ENCODE data around the gene CC2D1A.

CC2D1A gene

DNA sequence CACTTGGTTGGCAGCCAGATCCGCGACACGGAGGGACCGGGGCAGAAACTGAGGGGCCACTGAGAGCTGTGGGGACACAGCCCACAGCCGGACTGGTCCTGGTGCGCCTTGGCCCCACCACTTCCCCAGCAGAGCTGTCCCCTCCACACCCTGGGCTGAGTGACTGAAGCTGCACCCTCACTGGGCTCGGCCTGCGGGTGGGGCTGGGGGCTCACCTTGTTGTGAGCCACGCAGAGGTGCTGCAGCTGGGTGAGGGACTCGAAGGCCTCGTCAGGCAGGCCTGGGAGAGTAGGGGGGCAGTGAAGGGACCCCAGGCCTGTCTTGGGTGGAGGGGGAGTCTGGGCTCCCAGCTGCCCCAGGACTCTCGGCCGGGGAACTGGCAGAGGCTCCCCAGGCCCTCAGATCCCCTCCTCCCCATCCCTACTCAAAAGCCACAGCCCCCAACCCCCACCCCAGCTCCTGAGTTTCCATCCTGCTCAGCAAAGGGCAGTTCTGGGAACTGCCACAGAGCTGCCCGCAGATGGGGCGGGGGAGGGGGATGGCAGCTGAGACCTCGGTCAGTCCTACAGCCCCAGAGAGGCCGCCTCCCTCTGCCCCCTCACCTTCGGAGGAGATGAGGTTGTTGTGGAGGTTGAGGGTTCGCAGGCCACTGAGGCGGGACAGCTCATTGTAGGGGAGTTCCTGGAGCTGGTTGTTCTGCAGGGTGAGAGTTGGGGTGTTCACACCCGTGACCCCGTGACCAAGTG is 29.9 kb downstream of the CC2D1A start:
- DNase-seq (ENCODE audit: low read depth, low spot score), result peak; percentile 45

DNA sequence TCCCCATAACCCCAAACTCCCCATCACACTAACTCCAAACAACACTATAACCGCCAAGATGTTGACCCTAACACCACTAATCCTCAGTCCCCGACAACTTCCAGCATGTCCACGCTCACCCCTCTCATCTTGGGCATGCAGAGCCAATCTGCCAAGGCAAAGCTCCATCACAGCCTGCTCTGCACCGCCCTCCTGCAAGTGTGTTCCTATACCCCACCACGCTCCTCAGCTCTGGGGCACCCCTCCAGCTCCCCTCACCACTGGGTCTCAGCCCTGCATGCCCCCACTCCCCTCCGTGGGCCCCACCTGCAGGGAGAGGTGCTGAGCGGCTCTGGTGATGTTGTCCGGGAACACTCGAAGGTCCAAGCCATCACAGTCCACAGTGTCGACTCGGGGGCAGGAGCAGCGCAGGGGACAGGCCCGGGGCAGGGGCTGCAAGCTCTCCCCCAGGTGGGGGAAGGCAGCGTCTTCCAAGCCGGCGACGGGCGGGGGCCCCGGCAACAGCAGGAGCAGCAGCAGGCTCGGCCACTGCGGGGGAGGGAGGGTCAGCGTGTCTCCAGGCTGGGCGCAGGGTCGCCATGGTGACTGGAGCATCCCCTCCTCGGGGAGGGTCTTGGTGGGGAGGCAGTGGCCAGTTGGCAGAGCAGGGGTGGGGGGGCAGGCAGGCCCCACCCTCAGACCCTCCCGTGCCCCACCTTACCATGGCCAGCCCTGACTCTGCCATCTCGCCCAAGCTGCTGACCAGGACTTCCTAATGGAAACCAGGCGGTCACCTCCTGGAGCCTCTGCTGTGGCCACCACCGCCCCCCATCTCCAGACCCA is 31.7 kb downstream of the CC2D1A start:
- no peak for DNase-seq (ENCODE audit: low read depth, low spot score)

DNA sequence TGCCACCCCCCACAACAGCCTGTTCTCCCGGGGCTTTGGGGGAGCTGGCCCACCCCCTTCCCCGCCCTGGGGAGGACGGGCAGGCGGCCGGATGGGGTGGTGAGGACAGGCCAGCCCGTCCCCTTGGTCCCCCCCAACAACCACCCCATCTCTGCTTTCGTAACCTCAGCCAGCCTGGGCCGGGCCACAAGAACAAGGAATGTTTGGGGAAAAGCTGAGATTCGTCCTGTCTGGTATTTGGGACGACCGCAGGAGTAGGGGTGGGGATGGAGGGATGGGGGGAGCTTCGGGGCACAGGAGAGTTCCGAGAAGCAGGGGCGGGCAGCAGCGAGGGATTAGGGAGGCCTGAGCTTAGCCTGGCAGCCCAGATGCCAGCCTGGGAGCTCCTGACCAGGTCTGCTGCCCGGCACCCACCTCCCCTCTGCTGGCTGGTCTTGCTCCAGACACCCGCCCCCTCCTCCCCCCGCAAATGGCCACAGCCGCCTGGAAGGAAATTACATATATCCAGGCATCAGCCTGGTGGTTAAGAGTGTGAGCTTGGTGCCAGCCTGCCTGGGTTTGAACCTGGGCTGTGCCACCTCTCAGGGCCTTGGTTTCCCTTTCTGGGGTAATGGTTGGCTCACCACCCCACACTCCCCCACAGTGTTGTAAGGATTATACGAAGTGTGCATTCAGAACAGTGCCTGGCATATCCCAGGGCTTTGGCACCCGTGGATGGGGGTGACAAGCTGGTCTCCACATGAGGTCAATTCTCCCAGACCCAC is 32.5 kb downstream of the CC2D1A start, which contains the start of gene PODNL1:
PODNL1 (minus strand) TSS at position 117 of the 764 bp plus-strand sequence. CDS start 236 bp downstream, outside the sequence.
- no peak for DNase-seq (ENCODE audit: low read depth, low spot score)

DNA sequence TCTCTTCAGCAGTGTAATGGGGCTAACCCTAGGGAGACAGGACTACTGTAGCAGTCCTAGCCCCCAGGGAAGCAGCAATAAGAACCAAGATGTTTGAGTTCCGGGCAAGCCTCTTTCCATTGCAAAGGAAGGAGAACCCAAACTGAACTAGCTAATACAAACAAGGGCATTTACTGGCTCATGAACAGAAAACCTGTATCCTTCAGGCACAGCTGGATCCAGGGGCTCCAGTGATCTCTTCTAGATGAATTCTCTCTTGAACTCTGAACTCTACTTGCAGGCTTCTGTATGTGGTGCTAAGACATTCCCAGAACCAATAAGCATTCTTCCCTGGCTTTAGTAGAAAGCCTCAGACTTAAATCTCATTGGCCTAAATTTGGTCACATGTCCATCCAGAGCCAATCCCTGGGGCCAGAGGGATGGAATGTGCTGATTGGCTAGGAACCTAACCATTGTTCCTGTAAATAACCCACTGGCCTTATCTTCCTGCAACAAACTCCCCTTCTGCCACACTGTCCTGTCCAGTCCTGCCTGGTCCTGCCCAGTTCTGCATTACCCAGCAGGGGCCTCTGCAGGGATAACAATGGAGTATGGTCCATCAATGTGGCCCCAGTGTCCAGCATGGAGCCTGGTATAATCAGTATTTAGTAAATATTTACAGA is 36.2 kb downstream of the CC2D1A start:
- no peak for DNase-seq (ENCODE audit: low read depth, low spot score)

DNA sequence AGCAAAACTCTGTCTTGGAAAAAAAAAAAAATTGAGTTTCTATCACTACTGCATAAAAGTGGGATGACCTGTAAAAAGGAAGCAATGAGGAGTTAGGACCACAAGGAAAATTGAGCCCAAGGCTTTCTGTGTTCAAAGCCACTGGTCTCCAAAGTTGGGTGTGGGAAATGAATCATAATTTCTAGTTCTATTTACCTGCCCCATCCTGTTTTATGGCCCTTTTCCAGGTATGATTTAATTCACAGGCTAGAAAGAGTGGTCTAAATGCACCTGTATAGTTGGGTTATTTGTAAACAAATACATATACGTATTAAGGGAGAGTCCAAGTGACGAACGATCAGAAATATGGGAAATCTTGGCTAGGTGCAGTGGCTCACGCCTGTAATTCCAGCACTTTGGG is 40.4 kb downstream of the CC2D1A start:
- no peak for DNase-seq (ENCODE audit: low read depth, low spot score)

- DNase-seq (ENCODE audit: low read depth, low spot score), result no peak
Measured at GRCh38 chr19:13951043-13951442, 45.0 kb downstream of the CC2D1A start.

GRCh38 chr19:13951799-13952153 is 45.8 kb downstream of the CC2D1A start:
- DNase-seq (ENCODE audit: low read depth, low spot score), result no peak

DNA sequence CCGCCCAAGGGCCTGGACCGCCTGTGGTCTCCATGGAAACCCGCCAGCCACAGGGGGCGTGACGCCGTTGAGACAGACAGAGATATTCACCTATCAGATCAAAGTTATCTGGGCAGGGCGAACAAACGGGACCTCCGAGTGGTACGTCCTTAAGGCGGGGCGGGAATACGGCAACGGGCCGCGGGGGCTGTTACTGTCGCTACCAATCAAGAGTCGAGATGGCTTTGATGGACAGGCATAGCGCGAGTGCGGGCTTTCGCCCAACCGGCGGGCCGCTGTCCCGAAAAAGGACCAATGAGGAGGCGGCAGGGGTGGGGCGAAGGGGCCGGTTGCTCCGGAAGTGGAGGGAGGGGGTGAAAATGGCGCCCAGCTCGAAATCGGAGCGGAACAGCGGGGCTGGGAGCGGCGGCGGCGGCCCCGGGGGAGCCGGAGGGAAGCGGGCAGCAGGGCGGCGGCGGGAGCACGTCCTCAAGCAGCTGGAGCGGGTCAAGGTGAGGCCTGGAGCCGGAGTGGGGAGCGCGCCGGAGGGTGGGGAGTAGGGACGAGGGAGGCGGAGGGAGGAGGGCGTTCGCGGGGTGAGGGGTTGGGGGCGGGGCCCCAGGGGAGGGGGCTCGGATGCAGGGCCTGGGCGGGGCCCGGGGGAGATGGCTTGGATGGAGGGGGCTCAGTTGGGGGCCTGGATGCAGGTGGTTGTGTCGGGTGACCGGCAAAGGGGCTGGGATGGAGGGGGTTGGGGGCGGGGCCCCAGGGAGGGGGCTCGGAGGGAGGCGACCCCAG is 46.3 kb downstream of the CC2D1A start, which contains the start of gene DCAF15:
DCAF15 (plus strand) TSS at position 356 of the 777 bp plus-strand sequence; CDS start at position 360, 4 bp downstream.
- peak; percentile 100 for DNase-seq (ENCODE audit: low read depth, low spot score)

GRCh38 chr19:13952931-13953531 is 47.0 kb downstream of the CC2D1A start:
- DNase-seq (ENCODE audit: low read depth, low spot score), result no peak

GRCh38 chr19:13954185-13954584 is 48.2 kb downstream of the CC2D1A start:
- DNase-seq (ENCODE audit: low read depth, low spot score), result no peak

DNA sequence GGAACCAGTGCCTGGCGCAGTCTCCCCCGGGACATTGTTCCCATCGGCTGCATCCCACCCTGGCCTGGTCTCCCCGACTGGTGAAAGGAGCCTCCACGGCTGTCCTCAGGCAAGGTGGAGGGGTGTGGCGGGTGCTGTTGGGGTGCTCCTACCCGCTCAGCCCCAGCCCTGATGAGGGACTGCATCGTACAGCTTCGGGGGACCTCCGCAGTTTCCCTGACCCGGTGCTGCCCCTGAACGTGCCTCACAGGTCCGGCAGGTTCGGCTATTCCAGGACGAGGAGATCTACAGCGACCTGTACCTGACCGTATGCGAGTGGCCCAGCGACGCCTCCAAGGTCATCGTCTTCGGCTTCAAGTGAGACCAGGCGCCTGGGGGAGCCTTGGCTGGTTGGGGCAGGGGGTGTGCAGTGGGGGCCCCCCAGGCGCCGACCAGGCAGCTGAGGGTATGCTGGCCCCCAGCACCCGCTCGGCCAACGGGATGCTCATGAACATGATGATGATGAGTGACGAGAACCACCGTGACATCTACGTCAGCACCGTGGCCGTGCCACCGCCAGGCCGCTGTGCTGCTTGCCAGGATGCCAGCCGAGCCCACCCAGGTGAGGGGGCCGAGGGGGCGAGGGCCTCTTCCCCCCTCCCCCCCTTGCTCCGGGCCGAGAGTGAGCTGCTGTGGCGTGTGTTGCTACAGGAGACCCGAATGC is 49.8 kb downstream of the CC2D1A start:
- DNase-seq (ENCODE audit: low read depth, low spot score), result no peak

GRCh38 chr19:13956365-13956744 is 50.4 kb downstream of the CC2D1A start:
- DNase-seq (ENCODE audit: low read depth, low spot score), result no peak

GRCh38 chr19:13957051-13957450 is 51.0 kb downstream of the CC2D1A start:
- no peak for DNase-seq (ENCODE audit: low read depth, low spot score)

GRCh38 chr19:13958043-13958442 is 52.0 kb downstream of the CC2D1A start:
- no peak for DNase-seq (ENCODE audit: low read depth, low spot score)

DNA sequence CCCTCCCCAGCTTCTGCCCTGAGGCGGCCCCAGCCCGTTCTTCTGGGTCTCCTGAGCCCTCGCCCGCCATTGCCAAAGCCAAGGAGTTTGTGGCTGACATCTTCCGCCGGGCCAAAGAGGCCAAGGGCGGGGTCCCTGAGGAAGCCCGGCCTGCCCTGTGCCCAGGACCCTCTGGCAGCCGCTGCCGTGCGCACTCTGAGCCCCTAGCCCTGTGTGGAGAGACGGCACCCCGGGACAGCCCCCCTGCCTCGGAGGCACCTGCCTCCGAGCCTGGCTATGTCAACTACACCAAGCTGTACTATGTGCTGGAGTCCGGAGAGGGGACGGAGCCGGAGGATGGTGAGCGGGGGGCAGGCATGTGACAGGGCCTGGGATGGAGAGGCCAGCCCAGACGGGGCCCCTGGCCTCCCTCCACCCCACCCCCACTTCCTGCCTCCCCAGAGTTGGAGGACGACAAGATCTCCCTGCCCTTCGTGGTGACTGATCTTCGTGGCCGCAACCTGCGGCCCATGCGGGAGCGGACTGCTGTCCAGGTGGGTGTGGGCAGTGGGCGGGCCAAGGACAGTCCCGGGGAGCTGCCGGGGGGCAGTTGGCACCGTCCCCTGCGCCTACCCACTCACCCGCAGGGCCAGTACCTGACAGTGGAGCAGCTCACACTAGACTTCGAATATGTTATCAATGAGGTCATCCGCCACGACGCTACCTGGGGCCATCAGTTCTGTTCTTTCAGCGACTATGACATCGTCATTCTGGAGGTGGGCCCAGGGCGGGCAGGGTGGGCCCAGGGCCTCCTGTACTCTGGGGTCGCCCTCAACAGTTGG is 53.4 kb downstream of the CC2D1A start:
- no peak for DNase-seq (ENCODE audit: low read depth, low spot score)

DNA sequence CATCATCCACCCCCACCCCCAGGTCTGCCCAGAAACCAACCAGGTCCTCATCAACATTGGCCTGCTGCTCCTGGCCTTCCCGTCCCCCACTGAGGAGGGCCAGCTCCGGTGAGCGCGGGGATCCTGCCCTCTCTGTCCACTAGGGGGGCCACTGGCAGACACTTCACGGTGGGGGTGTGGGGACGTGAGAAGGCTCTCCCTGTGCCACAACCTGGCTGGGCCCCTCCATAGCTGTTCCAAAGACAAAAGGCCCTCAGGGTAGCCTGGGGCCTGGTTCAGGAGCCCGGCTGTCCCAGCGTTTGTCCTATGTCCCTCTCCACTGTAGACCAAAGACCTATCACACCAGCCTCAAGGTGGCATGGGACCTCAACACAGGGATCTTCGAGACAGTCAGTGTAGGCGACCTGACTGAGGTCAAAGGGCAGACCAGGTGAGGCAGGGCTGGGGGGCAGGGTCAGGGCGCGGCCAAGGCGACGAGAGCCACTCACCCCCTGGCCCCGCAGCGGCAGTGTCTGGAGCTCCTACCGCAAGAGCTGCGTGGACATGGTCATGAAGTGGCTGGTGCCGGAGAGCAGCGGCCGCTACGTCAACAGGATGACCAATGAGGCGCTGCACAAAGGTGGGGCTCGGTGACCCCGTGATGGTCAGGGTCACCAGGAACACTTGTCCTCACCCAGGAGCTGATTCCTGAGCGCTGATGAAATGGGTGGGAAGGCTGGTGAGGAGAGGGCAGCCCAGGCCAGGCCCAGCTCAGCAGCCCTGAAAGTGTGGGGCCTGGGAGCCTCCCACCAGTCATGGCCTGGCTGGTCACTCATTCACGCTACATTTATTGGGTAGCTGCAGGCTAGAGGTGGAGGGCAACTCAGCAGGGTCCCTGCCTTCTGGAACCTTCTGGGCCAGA is 54.2 kb downstream of the CC2D1A start:
- no peak for DNase-seq (ENCODE audit: low read depth, low spot score)

DNA sequence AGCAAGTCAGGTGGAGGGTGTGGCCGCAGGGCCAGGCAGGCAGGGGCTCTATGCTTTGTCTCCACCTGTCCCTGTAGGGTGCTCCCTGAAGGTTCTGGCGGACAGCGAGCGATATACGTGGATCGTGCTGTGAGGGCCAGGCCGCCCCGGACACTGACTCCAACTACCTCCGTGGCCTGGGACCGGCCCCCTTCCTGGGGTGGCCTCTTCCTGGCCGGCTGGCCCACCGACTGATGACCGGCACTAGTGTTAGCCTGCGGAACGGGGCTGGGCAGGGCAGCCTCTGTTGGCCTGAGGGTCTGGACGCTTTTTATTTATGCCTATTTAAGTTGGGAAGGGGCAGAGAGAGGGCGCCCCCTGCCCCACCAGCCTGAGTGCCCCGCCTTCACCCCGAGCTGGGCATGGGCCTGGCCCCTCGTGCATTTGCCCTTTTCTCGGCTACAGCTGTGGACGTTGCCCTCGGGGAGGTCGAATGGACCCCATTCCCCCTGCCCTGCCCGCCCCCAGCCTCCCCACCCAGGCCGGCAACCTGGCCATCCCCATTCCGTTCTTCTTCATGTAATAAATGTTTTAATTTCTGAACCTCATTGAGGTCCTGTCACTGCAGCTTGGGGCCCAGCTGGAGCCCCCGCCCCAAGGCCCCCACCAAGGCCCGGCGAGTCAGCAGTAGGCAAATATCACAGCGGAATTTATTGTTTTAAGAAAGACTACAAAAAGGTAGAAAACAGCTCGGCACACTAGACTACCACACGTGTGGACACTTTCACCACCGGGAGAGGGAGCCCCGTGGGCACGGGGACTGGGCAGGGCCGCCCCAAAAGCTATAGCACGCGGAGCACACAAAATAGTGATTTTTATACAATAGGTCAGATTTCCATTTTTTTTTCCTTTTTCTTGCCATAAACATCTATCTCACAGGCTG is 55.1 kb downstream of the CC2D1A start:
- DNase-seq (ENCODE audit: low read depth, low spot score), result no peak

Data from ELF-1 (cell line).